Stimulated activated CD4-positive, alpha-beta T cell treated with anti-CD3 and anti-CD28 coated beads, TNF-alpha, amount 100 ng/mL, for 24 hours (primary cell): ENCODE data around the gene TEX14.
A peak's percentile ranks its signal among the peaks of the same experiment; 100 is the strongest.

Source experiments
- DNase-seq, 3 experiments: peaks; one replicate each; pipeline ENCODE4 v3.0.0-alpha.2; 2020; ENCODE audit warnings: low read depth in 3 of 3

Gene TEX14

DNA sequence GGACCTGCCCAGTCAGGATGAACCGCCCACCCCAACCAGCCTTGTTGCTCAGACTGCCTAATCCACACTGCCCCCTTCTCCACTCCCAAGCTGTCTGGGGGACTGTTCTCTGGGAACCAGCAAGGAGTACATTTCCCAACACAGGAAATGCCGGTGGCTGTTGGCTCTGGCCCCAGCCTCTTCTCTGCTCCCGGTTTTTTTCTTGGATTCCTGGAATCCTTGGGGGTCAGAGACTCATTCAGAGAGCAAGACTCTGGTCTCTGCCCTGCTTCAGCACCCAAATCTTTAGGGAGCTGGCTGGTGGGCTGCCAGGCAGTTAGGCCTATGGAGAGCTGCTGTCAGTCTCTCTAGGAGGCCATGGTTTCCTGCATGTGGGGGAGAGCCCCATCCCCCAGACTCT is 166.6 kb downstream of the TEX14 start:
- no peak for DNase-seq

DNA sequence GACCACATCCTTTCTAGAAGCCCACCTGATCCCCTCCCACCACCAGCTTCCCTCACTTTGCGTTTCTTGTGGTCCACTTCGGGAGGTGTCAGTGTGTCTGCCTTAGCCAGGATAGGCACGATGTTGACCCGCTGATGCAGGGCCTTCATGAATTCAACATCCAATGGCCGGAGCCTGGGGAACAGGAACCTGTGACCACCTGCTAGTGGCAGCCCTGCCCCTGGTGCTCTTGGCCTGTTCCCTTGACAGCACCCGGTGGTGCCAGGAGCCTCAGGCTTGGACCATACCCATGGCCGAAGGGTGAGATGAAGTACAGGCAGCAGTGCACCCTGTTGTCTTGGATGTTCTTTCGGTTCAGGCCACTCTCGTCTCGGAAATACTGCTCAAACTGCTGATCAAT is 170.2 kb downstream of the TEX14 start:
- no peak for DNase-seq

- DNase-seq, result no peak
Measured at GRCh38 chr17:58520843-58521430, 170.9 kb downstream of the TEX14 start.

- DNase-seq, result peak; percentile 99 to 100 (median 99)
Measured at GRCh38 chr17:58517928-58518609, 173.8 kb downstream of the TEX14 start.

DNA sequence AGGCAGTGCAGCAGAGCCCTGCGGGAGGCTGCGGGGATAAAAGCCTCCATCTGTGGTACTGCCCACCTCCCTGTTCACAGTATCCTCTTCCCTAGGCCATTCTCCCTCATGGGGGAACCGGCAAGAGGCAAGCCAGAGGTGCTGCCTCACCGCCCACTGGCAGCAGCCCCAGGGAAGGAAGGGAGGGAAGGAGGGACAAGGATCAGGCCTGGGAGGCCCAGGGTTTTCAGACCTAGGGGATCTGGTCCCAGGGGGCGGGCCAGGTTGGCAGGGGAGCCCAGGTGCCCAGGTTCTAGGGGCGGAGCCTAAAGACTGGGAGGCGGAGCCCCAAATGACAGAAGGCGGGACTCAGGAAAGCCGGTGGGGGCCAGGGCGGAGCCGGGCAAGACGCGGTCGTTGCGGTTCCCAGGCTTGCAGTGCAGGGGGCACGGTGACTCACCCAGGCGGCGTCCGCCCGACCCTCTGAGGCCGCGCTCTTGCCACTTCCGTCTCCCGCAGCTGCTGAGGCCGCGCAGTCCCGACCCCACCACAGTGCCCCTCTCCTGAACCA is 174.4 kb downstream of the TEX14 start:
- DNase-seq, result no peak

- no peak for DNase-seq
Measured at GRCh38 chr17:58516644-58517377, 175.0 kb downstream of the TEX14 start.

GRCh38 chr17:58515286-58515685 is 176.6 kb downstream of the TEX14 start:
- DNase-seq, result no peak

GRCh38 chr17:58514770-58515157 is 177.1 kb downstream of the TEX14 start:
- no peak for DNase-seq

- peak; percentile 50 to 74 (median 68) for DNase-seq
Measured at GRCh38 chr17:58513965-58514769, 177.7 kb downstream of the TEX14 start, which contains the start of gene MTMR4. TSS of gene MTMR4 (minus strand) at chr17:58514638. CDS start at chr17:58514407, 231 bp downstream.

GRCh38 chr17:58513267-58513964 is 178.4 kb downstream of the TEX14 start:
- peak in 1 of 3 experiments; percentile 26 for DNase-seq

DNA sequence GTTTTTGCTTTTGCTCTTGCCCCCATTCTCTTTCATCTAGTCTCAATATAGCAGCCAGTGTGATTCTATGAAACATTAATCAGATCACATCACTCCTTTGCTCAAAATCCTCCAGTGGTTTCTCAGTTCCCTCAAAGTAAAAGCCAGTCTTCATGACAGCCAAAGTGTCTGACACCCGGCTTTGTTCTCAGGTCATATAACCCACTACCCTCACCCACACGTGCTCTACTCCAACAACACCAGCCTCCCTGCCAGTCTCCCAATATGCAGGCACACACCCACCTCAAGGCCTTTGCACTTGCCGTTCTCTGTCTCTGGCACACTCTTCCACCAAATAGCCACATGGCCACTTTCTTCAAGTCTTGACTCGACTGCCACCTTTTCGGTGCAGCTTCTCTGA is 181.8 kb downstream of the TEX14 start:
- DNase-seq, result no peak

GRCh38 chr17:58508341-58509067 is 183.3 kb downstream of the TEX14 start:
- DNase-seq, result no peak

- no peak for DNase-seq
Measured at GRCh38 chr17:58507123-58507634, 184.7 kb downstream of the TEX14 start.
